UCSD-AML1 (cell line): ENCODE results near the gene POPDC3.
"Not testable (repeated sequence)": the region's sequence is repeated elsewhere in the genome, so short reads cannot be mapped to it uniquely, and the experiment has no call there.

Experiments
- DNase-seq: peaks from one replicate; lab custom pipeline; 2025; ENCODE audit not compliant: unreplicated experiment; lab: John Stamatoyannopoulos, UW

Gene POPDC3

GRCh38 chr6:105196076-105196475 is 16.3 kb upstream of the POPDC3 start:
- no peak for DNase-seq

- no peak for DNase-seq
Observed at GRCh38 chr6:105194591-105194990, 14.8 kb upstream of the POPDC3 start.

- no peak for DNase-seq
Observed at GRCh38 chr6:105194106-105194505, 14.3 kb upstream of the POPDC3 start.

GRCh38 chr6:105193647-105194046 is 13.8 kb upstream of the POPDC3 start:
- DNase-seq, result no peak

DNA sequence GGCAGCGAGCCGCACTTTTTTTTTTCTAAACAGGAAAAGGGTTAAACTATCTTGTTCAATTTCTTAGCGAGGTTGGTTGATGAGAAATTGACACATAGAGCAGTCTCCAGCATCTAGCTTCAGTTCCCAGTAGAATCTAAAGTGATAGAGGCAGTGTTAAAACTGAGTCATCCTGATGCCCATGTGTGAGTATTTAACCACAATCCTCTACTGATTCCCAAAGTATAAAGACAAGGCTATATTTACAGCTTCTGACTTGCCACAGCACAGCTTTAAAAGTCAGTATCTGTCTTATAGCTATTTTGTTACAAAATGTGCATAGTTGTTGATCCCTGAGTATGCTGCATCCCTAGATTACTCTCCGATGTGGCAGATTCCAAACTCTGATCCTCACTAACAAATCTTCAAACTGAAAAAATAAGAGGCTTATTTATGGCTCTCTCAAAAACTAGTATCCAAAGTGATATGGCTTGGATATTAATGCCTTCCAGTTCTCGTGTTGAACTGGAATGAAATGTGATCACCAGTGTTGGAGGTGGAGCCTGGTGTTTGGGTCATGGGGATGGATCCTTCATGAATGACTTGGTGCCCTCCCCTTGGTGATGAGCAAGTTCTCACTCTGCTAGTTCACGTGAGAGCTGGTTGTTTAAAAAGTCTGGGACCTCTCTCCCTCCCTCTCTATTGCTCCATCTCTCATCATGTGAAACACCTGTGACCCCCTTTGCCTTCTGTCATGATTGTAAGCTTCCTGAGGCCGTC is 13.1 kb upstream of the POPDC3 start:
- no peak for DNase-seq

DNA sequence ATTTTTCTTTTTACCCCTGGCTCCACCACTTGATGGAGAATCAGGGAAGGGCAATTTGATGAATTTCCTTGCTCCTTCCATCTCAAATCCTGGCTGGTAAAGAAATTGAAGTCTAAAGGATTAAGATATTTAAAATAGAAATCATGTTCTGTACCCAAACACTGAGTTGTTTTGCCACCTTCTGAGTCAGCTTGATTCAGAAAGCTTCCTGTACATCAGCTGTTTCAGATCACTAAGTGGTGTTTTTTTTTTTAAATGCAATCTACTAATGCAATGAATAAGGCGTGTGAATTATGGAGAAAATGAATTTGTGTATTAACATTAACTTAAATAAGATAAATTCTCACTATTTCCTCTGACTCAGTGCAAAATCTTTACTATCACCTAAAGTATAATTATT is 11.5 kb upstream of the POPDC3 start:
- no peak for DNase-seq

GRCh38 chr6:105189026-105189820 is 9.4 kb upstream of the POPDC3 start:
- no peak for DNase-seq

GRCh38 chr6:105188251-105188650 is 8.4 kb upstream of the POPDC3 start:
- no peak for DNase-seq

DNA sequence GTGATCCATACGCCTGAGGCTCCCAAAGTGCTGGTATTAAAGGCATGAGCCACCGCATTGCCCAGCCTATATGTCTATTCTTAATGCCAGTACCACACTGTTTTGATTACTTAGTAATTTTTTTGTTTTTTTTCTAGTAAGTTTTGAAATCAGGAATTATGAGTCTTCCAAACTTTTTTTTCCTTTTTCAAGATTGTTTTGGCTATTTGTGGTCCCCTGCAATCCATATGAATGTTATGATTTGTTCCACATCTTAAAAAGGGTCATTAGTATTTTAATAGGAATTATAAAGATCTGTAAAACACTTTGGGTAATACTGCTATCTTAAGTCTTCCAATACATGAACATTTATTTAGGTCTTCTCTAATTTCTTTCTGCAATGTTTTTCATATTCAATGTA is 6.8 kb upstream of the POPDC3 start:
- no peak for DNase-seq

DNA sequence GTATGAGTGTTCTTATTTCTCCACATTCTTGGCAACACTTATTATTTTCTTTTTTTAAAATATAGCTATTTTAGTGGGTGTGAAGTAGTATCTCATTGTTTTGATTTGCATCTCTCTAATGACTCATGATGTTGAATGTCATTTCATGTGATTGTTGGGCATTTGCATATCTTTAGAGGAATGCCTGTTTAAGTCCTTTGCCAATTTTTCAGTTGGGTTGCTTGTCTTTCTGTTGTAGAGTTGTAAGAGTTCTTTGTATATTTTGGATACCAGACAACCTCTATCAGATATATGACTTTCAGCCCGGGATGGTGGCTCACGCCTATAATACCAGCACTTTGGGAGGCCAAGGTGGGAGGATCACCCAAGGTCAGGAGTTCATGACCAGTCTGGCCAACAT is 5.1 kb upstream of the POPDC3 start:
- no peak for DNase-seq

GRCh38 chr6:105181981-105182515 is 2.2 kb upstream of the POPDC3 start:
- DNase-seq, result no peak

DNA sequence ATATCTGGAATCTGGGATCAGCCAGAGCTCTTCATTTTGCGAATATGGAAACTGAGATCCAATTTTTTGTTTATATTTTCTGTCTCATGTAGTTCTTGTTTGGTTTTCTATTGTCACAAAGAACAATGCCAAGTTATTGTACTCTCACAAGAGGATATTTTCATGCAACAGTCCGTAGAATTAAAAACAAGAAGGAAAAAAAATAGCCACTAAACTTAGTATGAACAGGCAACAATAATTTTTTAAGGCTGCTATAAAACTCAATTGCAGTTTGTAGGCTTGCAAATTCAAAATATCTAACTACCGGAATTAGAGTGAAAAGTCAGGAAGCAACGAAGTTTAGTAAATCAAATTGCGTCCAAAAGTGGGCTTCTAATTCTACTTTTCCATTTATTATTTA is 1.2 kb downstream of the POPDC3 start:
- DNase-seq, result no peak

- DNase-seq, result no peak
Observed at GRCh38 chr6:105178110-105178509, 1.7 kb downstream of the POPDC3 start.

- no peak for DNase-seq
Observed at GRCh38 chr6:105177556-105177955, 2.3 kb downstream of the POPDC3 start.

DNA sequence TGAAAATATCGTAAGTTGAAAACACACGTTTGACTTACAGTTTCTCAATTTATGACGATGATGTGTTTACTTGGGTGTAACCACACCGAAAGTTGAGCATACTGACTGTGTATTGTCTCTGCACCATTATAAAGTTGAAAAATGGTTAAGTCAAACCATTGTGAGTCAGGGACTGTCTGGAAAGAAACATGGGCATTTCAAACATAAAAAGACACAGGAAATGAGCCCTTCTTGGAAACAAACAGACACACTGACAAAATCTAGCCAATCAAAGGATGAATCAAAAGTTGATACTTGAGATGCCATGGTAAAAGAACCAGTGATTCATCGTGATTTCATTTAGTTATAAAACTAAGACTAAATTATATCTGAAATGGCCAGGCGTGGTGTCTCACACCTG is 5.3 kb downstream of the POPDC3 start:
- DNase-seq, result no peak

- DNase-seq, result not testable (repeated sequence)
Observed at GRCh38 chr6:105172515-105172914, 7.3 kb downstream of the POPDC3 start.

GRCh38 chr6:105170059-105170458 is 9.8 kb downstream of the POPDC3 start:
- no peak for DNase-seq

- DNase-seq, result no peak
Observed at GRCh38 chr6:105167914-105168313, 11.9 kb downstream of the POPDC3 start.

DNA sequence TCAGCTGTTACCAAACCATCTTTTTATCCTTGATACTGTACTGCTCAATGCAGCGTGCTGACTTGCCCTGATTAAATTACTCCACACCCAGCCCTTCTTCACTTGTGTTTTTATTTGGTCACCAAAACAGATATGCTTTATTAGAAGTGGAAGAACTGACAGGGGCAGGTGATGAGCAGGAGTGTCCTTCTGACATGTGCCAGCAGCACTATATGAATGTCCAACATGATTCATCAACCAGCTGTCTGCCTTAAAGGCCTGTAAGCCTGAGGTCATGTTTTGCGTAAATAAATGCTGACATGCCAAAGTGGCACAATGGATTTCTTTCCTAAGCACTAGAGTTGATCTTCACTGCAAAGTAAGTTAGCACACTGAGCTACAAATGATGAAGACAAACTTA is 15.4 kb downstream of the POPDC3 start:
- no peak for DNase-seq

DNA sequence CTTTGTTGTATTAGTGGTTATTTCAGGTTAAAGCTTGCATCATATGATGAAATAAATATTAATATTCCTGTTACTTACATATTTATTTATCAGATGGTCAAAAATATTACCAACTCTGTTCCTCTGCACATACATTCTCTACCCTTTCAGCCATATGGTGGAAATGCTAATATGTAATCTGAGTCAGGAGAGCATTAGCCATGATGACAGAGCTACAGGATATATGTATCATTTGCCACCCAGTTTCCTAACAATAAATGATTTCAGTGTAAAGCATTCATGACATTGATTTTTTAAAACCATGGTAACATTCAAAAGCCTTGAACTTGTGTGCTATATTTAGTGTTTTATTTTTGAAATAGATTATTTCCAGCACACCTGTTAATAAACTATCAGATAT is 16.6 kb downstream of the POPDC3 start:
- DNase-seq, result no peak

GRCh38 chr6:105162377-105162776 is 17.4 kb downstream of the POPDC3 start:
- no peak for DNase-seq

- no peak for DNase-seq
Observed at GRCh38 chr6:105161421-105161820, 18.4 kb downstream of the POPDC3 start.
